ENCODE results near the gene CBX6.
A peak's percentile ranks its signal among the peaks of the same experiment; 100 is the strongest.

The CBX6 gene

GRCh38 chr22:38872831-38873248 is 824 bp upstream of the CBX6 start:
- peak; percentile 31 for DNase-seq

DNA sequence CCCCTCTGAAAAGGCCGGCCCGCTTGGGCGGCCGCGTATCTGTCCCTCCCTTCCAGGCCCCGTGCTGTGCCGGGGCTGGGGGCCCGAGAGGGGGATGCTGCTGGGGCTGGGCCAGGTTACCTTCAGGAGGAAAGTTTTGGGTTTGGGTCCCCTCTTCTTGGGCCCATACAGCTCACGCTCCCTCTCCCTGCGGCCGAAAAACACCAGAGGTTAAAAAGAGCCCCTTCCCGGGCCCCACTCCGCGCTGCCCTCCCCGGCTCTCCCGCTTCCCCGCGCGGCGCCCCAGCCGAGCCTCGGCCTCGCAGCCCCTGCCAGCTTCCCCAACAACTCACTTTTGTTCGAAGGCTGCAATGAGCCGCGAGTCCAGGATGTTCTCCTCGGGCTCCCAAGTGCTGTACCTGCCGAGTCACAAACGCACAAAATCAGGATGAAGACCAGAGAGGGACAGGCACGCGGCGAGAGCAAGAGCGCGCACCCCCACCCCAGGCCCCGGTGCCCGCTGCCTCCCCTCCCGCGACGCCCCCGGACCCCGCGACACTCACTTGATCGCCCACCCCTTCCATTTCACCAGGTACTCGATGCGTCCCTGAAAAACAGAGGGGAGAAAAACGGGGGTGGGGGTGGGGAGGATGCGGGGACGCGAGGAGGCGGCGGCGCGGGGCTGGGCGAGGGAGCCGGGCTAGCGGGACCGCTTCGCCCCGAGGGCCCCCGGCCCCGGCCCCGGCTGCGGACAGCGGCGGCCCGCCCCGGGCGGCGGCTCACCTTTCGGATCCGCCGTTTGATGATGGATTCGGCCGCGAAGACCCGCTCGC is 450 bp downstream of the CBX6 start:
- DNase-seq = no peak

GRCh38 chr22:38870791-38871359 is 1.1 kb downstream of the CBX6 start:
- no peak for DNase-seq

DNA sequence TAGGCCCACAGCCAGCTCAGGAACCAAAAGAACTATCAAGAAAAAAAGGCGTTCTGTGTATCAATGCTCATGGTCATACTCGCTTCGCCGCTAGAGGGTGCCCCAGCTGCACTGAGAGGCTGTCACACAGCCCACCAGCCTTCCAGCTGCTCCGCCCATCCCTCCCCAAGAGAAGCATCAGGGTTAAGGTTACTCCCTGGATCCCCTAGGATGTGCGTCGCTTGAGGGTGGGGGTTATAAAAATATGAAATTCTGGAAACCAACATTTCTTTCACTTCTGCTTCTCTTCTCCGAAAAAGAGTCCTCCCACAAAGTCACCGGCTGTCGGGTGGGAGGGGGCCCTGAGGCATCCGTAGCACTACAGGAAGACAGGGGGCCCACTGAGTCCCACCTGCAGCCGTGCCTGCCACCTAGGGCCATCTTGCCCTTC is 1.7 kb downstream of the CBX6 start:
- peak; percentile 32 for DNase-seq

DNA sequence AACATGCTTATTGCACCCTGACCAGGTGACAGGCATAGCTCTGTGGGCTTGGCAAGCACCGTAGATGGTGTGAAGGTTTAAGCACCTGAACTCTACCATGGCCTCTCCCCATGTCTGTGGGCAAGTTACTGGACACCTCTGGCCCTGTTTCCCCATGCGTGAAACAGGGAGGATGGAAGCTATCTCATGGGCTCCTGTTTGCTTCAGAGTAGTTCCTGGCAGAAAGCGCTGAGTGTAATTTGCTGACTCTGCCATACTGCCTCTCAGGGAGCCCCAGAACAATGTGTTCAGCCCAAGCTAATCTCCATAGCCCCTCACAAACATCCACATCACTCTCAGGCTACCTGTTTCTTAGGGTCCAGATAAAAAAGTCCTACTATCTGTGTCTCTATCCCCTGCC is 2.4 kb downstream of the CBX6 start:
- no peak for DNase-seq

GRCh38 chr22:38868886-38869381 is 3.1 kb downstream of the CBX6 start:
- DNase-seq = no peak

DNA sequence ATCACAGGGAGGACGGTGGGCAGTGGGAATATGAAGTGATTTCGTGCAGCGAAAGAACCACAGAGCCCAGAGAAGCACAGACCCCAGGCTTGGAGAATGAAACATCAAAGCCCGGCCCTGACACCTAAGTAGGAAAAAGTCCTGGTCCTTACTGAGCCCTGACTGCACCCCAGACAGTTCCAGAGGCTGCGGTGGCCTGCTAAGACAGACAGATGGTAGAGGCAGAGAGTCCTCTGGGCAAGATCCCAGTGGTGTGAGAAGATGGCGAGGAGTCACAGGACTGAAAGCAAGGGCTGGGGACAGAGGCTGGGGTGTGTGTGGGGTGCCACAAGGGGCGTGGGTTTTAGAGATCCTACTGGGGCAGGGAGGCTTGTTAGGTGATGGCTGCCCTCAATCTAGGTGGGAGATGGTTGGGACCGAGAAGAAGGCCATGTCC is 3.7 kb downstream of the CBX6 start:
- DNase-seq = no peak

DNA sequence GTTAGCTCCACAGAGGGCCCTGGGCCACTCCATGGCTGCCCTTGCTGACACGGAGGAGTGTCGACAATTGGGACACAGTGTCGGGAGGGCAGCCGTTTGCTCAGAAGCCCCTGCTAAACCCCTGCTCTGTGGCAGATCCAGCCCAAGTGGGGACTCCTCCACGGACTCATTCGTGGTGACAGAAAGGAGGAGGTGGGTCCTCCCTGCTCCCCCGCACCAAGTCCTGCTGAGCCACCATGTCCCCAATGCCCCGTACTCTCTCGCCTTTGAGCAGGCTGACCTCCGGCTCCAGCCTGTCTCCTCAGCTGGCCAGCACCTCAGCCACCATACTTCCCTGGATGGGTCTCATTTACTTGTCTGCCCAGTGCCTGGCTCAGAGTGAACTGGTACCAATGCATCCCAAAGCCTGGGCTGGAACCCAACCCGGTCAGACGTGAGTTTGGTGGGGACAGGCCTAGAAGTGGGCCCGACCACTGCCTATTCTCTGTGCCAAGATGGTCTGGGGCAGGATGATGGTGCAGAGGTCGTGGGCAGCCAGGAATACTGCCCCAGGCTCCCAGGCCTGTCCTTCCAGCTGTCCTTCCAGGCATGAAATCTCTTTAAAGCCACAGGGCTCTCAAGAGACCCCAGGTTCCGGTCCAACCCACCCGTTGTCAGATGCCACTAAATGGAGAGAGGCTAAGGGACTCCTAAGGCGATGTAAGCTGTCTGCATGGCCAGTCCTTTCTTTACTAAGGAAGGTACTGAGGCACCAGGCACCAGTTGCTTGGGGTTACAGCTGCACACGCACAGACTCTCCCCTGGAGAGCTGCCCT is 4.3 kb downstream of the CBX6 start:
- no peak for DNase-seq

DNA sequence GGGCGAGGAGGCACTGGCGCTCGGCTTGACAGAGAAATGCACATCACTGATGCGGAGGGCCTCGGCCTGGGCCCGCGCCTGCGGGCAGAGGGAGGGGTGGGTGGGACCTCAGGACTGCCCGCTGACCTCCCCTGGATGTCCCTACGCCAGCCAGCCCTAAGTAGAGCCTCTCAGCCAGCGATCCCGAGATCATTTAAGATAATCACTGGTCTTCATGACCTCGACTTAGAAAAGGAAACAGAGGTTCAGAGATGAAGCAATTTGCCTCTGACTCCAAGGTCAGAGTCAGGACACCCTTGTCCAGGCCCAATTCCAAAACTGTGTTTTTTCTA is 4.9 kb downstream of the CBX6 start:
- no peak for DNase-seq

GRCh38 chr22:38866399-38867123 is 5.5 kb downstream of the CBX6 start:
- no peak for DNase-seq

- no peak for DNase-seq
Measured at GRCh38 chr22:38866024-38866398, 6.0 kb downstream of the CBX6 start.

DNA sequence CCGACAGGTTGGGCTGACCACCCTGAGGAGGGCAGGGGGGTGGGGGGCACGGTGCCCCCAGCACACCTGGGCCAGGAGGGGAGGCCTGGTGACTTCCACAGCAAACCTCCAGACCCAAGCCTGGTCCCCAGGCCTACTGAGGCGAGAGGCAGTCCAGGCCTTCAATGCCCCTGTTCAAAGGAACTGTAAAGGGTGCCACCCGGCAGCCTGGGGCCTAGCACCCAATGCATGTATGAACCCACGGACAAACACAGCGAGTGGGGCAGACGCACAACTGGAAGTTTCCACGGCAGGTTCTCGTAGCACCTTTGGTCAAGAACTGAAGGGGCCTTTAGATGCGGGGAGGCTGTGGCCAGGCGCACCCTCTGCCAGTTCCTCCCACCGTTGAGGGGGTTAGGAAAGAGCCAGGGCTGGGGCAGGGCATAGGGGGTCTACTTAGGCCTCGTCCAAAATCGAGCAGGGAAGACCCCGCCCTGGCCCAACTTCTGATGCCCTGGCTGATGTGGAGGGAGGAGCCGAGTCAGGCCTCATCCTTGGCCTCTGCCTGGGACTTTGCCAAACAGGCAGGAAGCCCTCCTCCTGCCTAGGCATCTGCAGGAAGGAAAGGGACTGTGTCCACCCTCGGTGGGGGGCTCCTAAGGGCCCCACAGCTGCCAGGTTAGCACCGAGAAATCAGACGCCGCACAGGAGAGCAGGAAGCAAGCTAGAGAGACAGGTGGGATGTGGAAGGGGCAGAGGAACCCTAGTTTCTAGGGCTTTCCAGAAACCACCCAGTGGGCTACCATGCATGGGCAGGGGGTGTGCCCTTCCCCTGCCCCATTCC is 6.6 kb downstream of the CBX6 start:
- no peak for DNase-seq

- no peak for DNase-seq
Measured at GRCh38 chr22:38864361-38865191, 7.4 kb downstream of the CBX6 start.

DNA sequence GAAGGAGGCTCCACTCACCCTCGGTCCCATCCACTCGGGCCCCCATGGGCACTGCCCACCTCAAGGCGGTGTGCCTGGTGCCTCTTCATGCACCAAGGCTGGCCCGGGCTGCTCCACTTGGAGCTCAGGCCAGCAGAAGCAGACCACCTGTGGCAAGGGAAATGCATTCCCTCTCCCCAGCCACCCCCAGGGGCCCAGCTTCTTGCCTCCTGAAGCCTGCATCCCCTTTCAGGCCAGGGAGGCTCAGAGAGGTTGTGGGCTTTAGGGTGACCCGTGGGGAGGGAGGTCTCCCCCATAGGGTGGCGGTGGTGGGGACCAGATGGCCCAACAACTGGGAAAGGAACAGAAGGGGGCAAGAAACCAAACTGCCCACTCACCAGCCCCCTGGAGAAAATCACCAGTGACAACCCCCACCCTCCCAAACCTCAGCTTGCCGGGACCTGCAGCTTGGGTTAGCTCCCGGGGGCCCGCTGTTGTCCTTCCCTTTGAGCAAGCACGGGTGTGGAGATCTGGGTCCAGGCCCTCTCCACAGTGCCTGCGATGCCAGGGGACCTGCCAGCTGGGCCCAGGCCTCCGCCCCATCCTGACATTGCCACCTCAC is 8.4 kb downstream of the CBX6 start:
- no peak for DNase-seq

GRCh38 chr22:38862375-38863329 is 9.4 kb downstream of the CBX6 start:
- DNase-seq = no peak

GRCh38 chr22:38861927-38862326 is 10.1 kb downstream of the CBX6 start:
- no peak for DNase-seq

DNA sequence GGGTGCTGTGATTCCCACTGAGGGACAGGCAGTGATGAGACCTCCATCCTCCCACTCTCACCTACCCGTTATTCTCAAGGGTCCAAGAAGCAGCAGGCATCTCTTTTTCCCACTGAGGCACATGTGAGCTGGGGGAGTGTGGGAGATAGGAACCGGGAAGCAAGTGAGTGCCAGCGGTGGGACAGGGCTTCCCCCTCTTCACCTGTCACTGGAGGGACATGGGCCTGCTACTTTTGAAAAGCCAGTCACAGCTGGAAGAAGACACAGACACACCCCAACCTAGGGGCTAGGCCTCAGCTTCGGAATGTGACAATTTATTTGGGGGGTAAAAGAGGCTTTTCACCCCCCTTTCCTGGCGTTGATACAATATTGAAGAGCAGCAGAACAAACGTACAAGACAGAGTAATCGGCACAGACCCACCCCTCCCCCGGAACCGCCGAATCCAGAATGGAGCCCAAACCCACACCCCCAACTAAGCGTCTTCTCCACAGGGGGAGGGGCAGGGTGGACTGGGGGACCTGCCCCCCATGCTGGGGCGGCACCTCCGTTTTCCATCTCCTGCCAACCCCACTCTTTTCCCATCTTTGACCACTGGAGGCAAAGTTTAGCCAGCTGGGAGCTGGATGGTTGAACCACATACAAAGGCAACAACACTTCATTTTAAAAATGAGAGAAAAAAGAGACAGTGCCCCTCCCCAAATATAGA is 10.7 kb downstream of the CBX6 start:
- DNase-seq = no peak

DNA sequence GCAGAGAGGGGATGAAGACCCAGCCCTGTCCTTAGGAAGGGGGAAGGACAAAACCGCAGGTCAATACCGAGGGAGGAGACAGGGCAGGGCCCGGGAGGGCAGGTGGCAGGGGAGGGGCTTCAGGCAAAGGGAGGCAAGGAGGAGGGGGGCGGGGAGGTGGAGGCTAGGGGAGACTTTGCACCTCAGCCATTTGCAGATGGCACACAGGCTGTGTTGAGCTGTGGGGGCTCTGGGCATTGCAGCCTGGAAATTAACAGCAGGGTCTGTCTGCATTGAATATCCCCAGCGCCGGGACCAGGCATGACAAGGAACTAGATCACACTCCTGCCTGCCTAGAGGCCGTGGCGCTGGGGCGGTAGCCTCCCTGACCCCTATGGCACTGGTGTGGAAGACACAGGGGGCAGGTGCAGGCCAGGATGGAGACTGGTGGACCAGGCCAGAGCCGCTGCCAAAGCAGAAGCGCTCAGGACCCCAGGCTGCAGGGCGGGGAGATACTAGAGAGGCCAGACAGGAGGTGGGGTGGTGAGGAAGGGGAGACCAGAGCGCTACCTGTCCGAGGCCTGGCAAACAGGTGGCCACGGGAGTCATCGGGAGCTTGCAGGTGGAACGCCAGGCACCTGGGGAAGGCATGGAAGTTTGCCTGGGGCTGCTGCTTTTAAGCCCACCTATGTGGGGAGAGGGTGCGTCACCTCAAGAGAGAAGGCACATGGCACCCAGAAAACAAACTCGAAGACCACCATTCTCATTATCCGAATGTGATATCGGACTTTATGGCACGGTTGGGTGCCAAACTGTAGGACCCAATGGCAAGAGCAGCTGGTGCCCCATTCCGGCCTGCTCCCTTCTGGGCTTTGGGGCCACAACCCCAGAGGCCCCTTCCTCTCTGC is 11.5 kb downstream of the CBX6 start:
- DNase-seq = no peak

Data from DMS79 treated with DMSO at 0.1 percent for 48 hours (cell line).